ENCODE measurements around the gene MRE11. TPM values are rescaled to one million over a fixed set of nuclear protein-coding genes. Genes with fewer than 3 reads are reported as not detected.

MRE11 gene
- polyA plus RNA-seq, 1 donor (not counting 4 experiments of a cell fraction or from before 2014, with no cell fraction given): 12.4 TPM

GRCh38 chr11:94455861-94456260, 37.8 kb downstream of the MRE11 start:
- Histone ChIP-seq H3K9me3 (ENCODE audit: control insufficient read depth, low read depth, low read length) (no peaks in the 10 kb centered on the region), H3K4me3 (ENCODE audit: control insufficient read depth in 2 of 3, extremely low read depth in 1 of 3, insufficient read depth in 2 of 3, low read depth in 1 of 3, low read length in 3 of 3) (no peak overlapping the region), H4K20me1 (ENCODE audit: control insufficient read depth, extremely low read depth, insufficient read depth, low read length) (no peaks in the 10 kb centered on the region), H3K4me2 (ENCODE audit: control insufficient read depth, extremely low read depth, insufficient read depth, low read depth, low read length) (no peak overlapping the region), H3K27me3 (ENCODE audit: control insufficient read depth, extremely low read depth, insufficient read depth, low read length) (no peaks in the 10 kb centered on the region), H2AFZ (ENCODE audit: control insufficient read depth, low read length) (no peak overlapping the region), H3K36me3 (ENCODE audit: control insufficient read depth in 2 of 2, extremely low read depth in 1 of 2, insufficient read depth in 2 of 2, low read length in 2 of 2) (peaks cover 0 to 2% of the 10 kb centered on the region in 2 experiments), H3K9me1 (ENCODE audit: control insufficient read depth, extremely low read depth, insufficient read depth, low read length) (no peaks in the 10 kb centered on the region), H3K9ac (ENCODE audit: control insufficient read depth, extremely low read depth, insufficient read depth, low read length) (no peak overlapping the region), H3K27ac (ENCODE audit: control insufficient read depth, insufficient read depth, low read length) (no peak overlapping the region), H3K4me1 (ENCODE audit: control insufficient read depth, extremely low read depth, insufficient read depth, low read length) (peaks cover 9% of the 10 kb centered on the region), H3K79me2 (ENCODE audit: control insufficient read depth, insufficient read depth, low read length) (no peaks in the 10 kb centered on the region)
- dilution Hi-C loops (cut with MboI; ENCODE audit: extremely low pct_ligation_motif_present, low sequenced_read_pairs): no loop called here
- FAIRE-seq: peak; percentile 13
- TF ChIP-seq EZH2 (IDR thresholded peaks at IDR 0.05; ENCODE audit: low read length) (no peak), CTCF (optimal IDR thresholded peaks at IDR 0.05 in 1 of 3, IDR thresholded peaks at IDR 0.05 in 1 of 3, conservative IDR thresholded peaks at IDR 0.05 in 1 of 3; ENCODE audit: extremely low read depth in 1 of 3, insufficient read depth in 2 of 3, low read length in 3 of 3) (no peak)
- peak; percentile 13 for DNase-seq (ENCODE audit: low read depth, low spot score)

GRCh38 chr11:94454301-94454700, 39.3 kb downstream of the MRE11 start:
- no peaks in the 10 kb centered on the region for H3K9me1 ChIP-seq (ENCODE audit: control insufficient read depth, extremely low read depth, insufficient read depth, low read length)
- no peak overlapping the region for H3K4me3 ChIP-seq (ENCODE audit: control insufficient read depth in 2 of 3, extremely low read depth in 1 of 3, insufficient read depth in 2 of 3, low read depth in 1 of 3, low read length in 3 of 3)
- H3K4me2 ChIP-seq (ENCODE audit: control insufficient read depth, extremely low read depth, insufficient read depth, low read depth, low read length): no peak overlapping the region
- H3K27ac ChIP-seq (ENCODE audit: control insufficient read depth, insufficient read depth, low read length): no peak overlapping the region
- TF ChIP-seq EZH2 (IDR thresholded peaks at IDR 0.05; ENCODE audit: low read length) (no peak), CTCF (optimal IDR thresholded peaks at IDR 0.05 in 1 of 3, IDR thresholded peaks at IDR 0.05 in 1 of 3, conservative IDR thresholded peaks at IDR 0.05 in 1 of 3; ENCODE audit: extremely low read depth in 1 of 3, insufficient read depth in 2 of 3, low read length in 3 of 3) (no peak)
- no peaks in the 10 kb centered on the region for H3K9me3 ChIP-seq (ENCODE audit: control insufficient read depth, low read depth, low read length)
- H3K36me3 ChIP-seq (ENCODE audit: control insufficient read depth in 2 of 2, extremely low read depth in 1 of 2, insufficient read depth in 2 of 2, low read length in 2 of 2): no peaks in the 10 kb centered on the region
- no peaks in the 10 kb centered on the region for H3K79me2 ChIP-seq (ENCODE audit: control insufficient read depth, insufficient read depth, low read length)
- H4K20me1 ChIP-seq (ENCODE audit: control insufficient read depth, extremely low read depth, insufficient read depth, low read length): no peaks in the 10 kb centered on the region
- peaks cover 17% of the 10 kb centered on the region for H3K4me1 ChIP-seq (ENCODE audit: control insufficient read depth, extremely low read depth, insufficient read depth, low read length)
- FAIRE-seq (no peak), DNase-seq (ENCODE audit: low read depth, low spot score) (no peak)
- no peak overlapping the region for H2AFZ ChIP-seq (ENCODE audit: control insufficient read depth, low read length)
- no peak overlapping the region for H3K9ac ChIP-seq (ENCODE audit: control insufficient read depth, extremely low read depth, insufficient read depth, low read length)
- H3K27me3 ChIP-seq (ENCODE audit: control insufficient read depth, extremely low read depth, insufficient read depth, low read length): no peaks in the 10 kb centered on the region
- dilution Hi-C loops (cut with MboI; ENCODE audit: extremely low pct_ligation_motif_present, low sequenced_read_pairs): no loop called here
